OCI-LY1 (cell line): Measurements from ENCODE around the gene IL36B.

Experiments
- CTCF ChIP-seq: fragments of 200-600 bp; sonication (generic), shearing (Covaris generic); IDR thresholded peaks from 2 replicates; pipeline ENCODE4 v1.5.1; 2017; ENCODE audit warnings: mild to moderate bottlenecking, antibody characterized with exemption, low read length, moderate library complexity, mixed read lengths
- EZH2 ChIP-seq: fragments of 200-600 bp; sonication (generic), shearing (Covaris generic); IDR thresholded peaks from 2 replicates; pipeline ENCODE4 v1.8.0; 2017; ENCODE audit warnings: borderline replicate concordance, mixed run types, mild to moderate bottlenecking, antibody characterized with exemption, low read length, moderate library complexity, mixed read lengths

- TF ChIP-seq CTCF (no peak), EZH2 (no peak)
Measured at GRCh38 chr2:113102133-113102532, 49.5 kb upstream of the IL36B start.
